ENCODE results near the gene DNAJB6.

DNA sequence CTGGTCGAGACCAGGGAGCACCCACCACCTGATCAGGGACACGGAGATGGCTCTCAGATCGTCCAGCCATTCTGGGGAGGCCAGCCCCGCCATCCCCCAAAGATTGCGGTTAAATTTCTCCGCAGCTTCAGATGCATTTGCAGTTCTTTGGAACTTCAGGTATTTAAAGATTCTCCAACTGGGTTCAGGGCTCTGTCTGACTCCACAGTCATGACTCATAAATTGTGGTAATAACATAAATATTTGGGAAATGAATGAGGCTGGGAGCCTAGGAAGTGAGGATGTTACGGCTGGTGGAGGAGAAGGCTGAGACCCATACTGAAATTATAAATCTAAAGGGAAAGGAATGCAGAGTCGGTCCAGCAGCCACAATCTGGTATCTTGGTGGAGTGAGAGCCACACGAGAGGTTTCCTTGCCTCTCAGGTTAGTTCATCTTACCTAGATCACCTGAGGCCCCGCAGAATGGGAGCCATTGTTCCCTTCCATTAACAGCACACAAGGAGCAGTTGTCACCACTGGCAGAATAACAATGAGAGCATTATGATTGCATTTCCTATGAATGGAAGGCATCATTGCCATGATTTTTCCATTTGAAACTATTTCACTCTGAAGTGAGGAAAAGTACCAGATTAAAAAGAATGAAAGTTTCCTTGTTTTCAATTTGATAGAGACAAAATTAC, 26.7 kb upstream of the DNAJB6 start:
- TF ChIP-seq, protein P1, sequence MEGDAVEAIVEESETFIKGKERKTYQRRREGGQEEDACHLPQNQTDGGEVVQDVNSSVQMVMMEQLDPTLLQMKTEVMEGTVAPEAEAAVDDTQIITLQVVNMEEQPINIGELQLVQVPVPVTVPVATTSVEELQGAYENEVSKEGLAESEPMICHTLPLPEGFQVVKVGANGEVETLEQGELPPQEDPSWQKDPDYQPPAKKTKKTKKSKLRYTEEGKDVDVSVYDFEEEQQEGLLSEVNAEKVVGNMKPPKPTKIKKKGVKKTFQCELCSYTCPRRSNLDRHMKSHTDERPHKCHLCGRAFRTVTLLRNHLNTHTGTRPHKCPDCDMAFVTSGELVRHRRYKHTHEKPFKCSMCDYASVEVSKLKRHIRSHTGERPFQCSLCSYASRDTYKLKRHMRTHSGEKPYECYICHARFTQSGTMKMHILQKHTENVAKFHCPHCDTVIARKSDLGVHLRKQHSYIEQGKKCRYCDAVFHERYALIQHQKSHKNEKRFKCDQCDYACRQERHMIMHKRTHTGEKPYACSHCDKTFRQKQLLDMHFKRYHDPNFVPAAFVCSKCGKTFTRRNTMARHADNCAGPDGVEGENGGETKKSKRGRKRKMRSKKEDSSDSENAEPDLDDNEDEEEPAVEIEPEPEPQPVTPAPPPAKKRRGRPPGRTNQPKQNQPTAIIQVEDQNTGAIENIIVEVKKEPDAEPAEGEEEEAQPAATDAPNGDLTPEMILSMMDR (IDR thresholded peaks at IDR 0.05; ENCODE audit: extremely low read depth in 1 of 2, insufficient read depth in 1 of 2, low read depth in 1 of 2, low read length in 2 of 2): no peak
- TF ChIP-seq POLR2A (IDR thresholded peaks at IDR 0.05; ENCODE audit: low read depth, low read length) (no peak), POLR2AphosphoS5 (IDR thresholded peaks at IDR 0.05; ENCODE audit: insufficient read depth, low read depth, low read length) (no peak), EZH2 (IDR thresholded peaks at IDR 0.05; ENCODE audit: borderline replicate concordance, low read depth, low read length, severe bottlenecking) (no peak), FOS (IDR thresholded peaks at IDR 0.05; ENCODE audit: borderline replicate concordance, insufficient read depth, low read length) (peak; percentile 67)
- TF ChIP-seq, protein P2, sequence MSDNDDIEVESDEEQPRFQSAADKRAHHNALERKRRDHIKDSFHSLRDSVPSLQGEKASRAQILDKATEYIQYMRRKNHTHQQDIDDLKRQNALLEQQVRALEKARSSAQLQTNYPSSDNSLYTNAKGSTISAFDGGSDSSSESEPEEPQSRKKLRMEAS (IDR thresholded peaks at IDR 0.05; ENCODE audit: insufficient read depth, insufficient read length): no peak
